ENCODE results near the gene HSPA6. TPM values are rescaled to one million over a fixed set of nuclear protein-coding genes. Genes with fewer than 3 reads are reported as not detected.

HSPA6 gene
- total RNA-seq, 1 donor from 2014 or later: 4.5 TPM

DNA sequence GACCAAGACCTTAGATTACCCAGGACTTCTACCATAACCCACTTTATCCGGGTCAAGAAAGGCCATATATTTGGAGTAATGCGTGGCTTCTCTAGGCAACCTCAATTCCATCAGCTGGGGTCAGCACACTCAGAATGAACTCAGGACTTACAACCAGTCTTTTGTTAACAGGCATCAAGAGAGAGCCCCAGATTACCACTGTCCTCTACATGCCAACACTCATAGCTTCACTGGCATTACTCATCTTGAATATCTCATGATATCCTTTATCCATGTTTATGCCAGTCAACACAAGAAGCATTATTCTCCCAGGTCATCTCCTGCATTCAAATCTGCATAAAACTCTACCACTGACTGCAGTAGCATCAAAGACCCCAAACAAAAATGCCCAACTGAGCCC is 25.7 kb upstream of the HSPA6 start:
- no peaks in the 10 kb centered on the region for H3K36me3 Mint-ChIP-seq (ENCODE audit: low read depth)
- ChIA-PET POLR2A (no interaction called here), CTCF (no interaction called here)
- H3K9me3 Mint-ChIP-seq: no peaks in the 10 kb centered on the region
- no peak for TF ChIP-seq CTCF (IDR thresholded peaks at IDR 0.05)
- ATAC-seq (ENCODE audit: low read depth): no peak
- peaks cover 29% of the 10 kb centered on the region for H3K27me3 Mint-ChIP-seq
- intact Hi-C loops (cut with micrococcal nuclease): no loop called here
- DNase-seq: no peak
- H3K4me3 Mint-ChIP-seq: no peak overlapping the region
- peaks cover 8% of the 10 kb centered on the region for H3K4me1 Mint-ChIP-seq
- H3K27ac Mint-ChIP-seq: no peak overlapping the region

DNA sequence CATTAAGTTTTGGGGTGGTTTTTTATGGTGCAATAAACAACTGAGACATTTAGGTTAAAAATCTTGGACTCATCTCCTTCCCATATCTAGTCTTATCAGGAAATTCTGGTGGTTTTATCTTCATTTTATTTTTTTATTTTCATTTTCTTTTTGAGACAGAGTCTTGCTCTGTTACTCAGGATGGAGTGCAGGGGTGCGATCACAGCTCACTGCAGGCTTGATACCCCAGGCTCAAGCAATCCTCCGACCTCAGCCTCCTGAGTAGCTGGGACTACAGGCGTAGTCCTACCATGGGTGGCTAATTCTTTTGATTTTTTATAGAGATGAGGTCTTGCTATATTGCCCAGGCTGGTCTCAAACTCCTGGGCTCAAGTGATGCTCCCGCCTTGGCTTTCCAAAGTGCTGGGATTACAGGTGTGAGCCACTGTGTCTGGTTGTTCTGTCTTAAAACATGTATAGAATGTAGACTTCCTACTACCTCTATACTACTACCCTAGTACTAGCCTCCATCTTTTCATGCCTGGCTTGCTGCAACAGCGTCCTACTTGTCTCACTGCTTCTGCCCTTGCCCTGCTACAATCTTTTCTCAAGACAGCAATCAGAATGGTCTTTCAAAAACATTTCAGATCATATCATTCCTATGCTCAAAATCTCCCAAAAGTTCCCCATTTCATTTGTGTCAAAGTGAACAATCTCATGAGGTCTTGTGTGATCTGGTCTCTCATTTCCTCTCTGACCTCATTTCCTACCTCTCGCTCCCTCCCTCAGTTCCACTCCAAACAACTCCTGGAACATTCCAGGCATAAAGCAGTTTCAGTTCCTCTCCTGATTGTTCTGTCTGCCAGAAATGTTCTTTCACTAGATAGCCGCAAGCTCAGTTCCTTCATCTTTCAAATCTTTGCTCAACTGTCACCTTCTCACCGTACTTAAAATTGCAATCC is 25.0 kb upstream of the HSPA6 start:
- peaks cover 8% of the 10 kb centered on the region for H3K4me1 Mint-ChIP-seq
- no peak overlapping the region for H3K4me3 Mint-ChIP-seq
- no peak for TF ChIP-seq CTCF (IDR thresholded peaks at IDR 0.05)
- ChIA-PET CTCF (no interaction called here), POLR2A (no interaction called here)
- ATAC-seq (ENCODE audit: low read depth): peak; percentile 31
- peaks cover 29% of the 10 kb centered on the region for H3K27me3 Mint-ChIP-seq
- peak overlapping the region; percentile 64 for H3K27ac Mint-ChIP-seq
- intact Hi-C loops (cut with micrococcal nuclease): no loop called here
- no peaks in the 10 kb centered on the region for H3K9me3 Mint-ChIP-seq
- DNase-seq: no peak
- H3K36me3 Mint-ChIP-seq (ENCODE audit: low read depth): no peaks in the 10 kb centered on the region

DNA sequence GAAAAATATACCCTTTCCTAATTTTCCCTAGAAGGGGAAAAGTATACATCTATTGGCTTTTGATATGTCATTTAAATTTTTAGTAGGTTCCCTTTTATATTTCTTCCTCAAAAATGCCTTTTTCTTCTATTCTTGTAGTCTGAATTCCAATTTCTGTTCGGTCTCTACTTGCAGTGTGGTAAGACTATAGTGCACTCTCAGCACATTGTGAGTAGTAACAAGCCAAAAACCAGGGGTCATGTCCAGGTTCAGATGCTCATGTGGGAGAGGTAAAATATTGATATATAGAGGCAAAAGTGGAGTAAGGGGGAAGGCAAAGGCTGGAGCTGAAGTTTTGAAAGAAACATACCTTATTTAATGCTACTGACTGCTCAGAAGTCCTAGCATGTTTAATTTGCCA is 23.1 kb upstream of the HSPA6 start:
- DNase-seq (no peak), ATAC-seq (ENCODE audit: low read depth) (no peak)
- H3K27ac Mint-ChIP-seq: no peak overlapping the region
- intact Hi-C loops (cut with micrococcal nuclease): no loop called here
- H3K36me3 Mint-ChIP-seq (ENCODE audit: low read depth): no peaks in the 10 kb centered on the region
- H3K9me3 Mint-ChIP-seq: no peaks in the 10 kb centered on the region
- ChIA-PET CTCF (no interaction called here), POLR2A (no interaction called here)
- H3K4me1 Mint-ChIP-seq: peaks cover 21% of the 10 kb centered on the region
- no peak for TF ChIP-seq CTCF (IDR thresholded peaks at IDR 0.05)
- no peak overlapping the region for H3K4me3 Mint-ChIP-seq
- peaks cover 25% of the 10 kb centered on the region for H3K27me3 Mint-ChIP-seq

GRCh38 chr1:161502181-161502580 is 22.2 kb upstream of the HSPA6 start:
- ATAC-seq (ENCODE audit: low read depth) (no peak), DNase-seq (no peak)
- Mint-ChIP-seq H3K36me3 (ENCODE audit: low read depth) (no peaks in the 10 kb centered on the region), H3K27ac (no peak overlapping the region), H3K27me3 (peaks cover 18% of the 10 kb centered on the region), H3K4me3 (no peak overlapping the region), H3K4me1 (peaks cover 29% of the 10 kb centered on the region), H3K9me3 (no peaks in the 10 kb centered on the region)
- intact Hi-C loops (cut with micrococcal nuclease): no loop called here
- ChIA-PET POLR2A (no interaction called here), CTCF (no interaction called here)
- TF ChIP-seq CTCF (IDR thresholded peaks at IDR 0.05): no peak

DNA sequence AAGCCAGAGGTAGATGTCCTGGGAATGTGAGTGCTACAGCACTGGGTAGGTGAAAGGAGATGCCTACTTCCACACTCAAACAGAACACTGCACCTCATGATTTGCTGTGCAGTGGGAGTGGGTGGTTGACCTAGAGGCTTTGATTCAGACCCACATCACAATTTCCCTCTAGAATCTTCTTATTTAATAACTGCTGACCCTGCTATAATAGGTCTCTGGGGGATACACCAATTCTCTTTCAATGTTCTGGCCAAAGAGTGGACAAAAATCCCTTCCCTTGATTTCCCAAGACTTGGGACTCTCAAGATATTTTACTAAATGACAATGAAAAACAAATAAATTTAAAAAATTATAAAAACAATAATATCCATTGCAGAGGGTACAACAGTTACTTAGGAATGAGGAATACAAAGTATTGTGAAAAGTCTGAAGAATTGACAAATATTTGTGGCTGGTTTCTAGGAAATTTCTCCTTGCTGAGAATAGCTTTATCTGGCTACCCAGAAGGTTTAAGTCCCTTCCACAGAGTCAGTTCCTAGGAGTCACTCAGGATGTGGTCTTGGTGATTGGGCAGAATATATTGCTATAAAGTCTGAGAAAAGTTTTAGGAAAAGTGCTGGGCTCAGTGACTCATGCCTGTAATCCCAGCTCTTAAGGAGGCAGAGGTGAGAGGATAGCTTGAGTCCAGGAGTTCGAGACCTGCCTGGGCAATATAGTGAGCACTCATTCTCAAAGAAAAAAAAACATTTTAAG is 21.5 kb upstream of the HSPA6 start:
- intact Hi-C loops (cut with micrococcal nuclease): no loop called here
- Mint-ChIP-seq H3K27ac (no peak overlapping the region), H3K9me3 (no peaks in the 10 kb centered on the region), H3K27me3 (peaks cover 15% of the 10 kb centered on the region), H3K36me3 (ENCODE audit: low read depth) (no peaks in the 10 kb centered on the region), H3K4me1 (peaks cover 29% of the 10 kb centered on the region), H3K4me3 (no peak overlapping the region)
- ChIA-PET CTCF (no interaction called here), POLR2A (interaction anchor here (0.5 kb wide), 1 partner anchor 11 kb away, joined by 3 read pairs; no protein-coding TSS in a partner anchor)
- no peak for TF ChIP-seq CTCF (IDR thresholded peaks at IDR 0.05)
- no peak for DNase-seq
- no peak for ATAC-seq (ENCODE audit: low read depth)

All from activated B cell treated with CpG ODN at 0.5 μM for 24 hours (primary cell).